SH-SY5Y (cell line): ENCODE data around the gene CDH15.

ENCODE experiments used
- GATA2 ChIP-seq: IDR thresholded peaks from 2 replicates; pipeline ENCODE4 v1.6.1; 2011; ENCODE audit warnings: mild to moderate bottlenecking, low read depth, low read length
- GATA3 ChIP-seq: IDR thresholded peaks from 2 replicates; pipeline ENCODE4 v1.6.1; 2011; ENCODE audit warnings: low read depth, mild to moderate bottlenecking, low read length, moderate library complexity

DNA sequence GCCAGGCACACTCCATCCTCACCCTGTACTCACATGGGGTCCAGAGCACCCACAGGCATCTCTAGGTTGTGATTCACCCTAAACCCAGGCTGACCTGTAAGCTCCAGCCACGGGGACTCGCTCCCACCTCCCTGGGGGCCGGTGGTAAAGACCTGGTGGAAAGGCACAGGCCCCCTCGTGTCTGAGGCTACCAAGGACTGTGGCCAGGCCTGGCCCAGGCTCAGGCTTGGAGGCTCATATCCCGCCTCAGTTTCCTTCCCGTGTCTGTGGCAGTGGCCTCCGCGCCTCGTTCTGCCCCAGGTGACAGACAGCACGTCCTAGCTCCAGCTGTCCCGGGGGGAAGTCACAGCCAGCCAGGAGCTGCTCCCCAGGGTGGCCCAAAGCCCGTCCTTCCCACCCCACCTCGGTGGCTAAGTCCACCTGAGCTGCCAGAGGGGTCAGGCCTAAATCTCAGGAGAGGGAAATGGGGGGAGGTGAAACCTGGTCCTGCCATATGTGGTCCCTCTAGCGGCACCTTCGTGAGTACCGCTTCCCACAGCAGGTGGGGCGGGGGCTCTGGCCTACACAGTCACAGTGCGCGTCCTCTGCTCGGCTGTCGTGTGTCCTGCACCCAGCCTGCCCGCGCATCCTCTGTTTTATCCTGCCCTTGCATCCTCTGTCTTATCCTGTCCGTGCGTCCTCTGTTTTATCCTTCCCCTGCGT, 12.6 kb downstream of the CDH15 start:
- TF ChIP-seq GATA3 (no peak), GATA2 (no peak)
